Sigmoid colon (tissue), 4 donors: Measurements from ENCODE around the gene COL5A1.

Experiments
- CTCF ChIP-seq, 4 experiments: fragments of 450-650 bp in 3 of 4; fragments of 200-600 bp in 1 of 4; IDR thresholded peaks; one replicate each; pipeline ENCODE4 v1.5.1; 2016 to 2019; ENCODE audit warnings: antibody characterized with exemption in 4 of 4, mild to moderate bottlenecking in 3 of 4, moderate library complexity in 2 of 4
- EP300 ChIP-seq, 4 donors: sonication (generic); formaldehyde crosslinking; IDR thresholded peaks; one replicate each; pipeline ENCODE4 v1.6.1; 2017; ENCODE audit warnings: antibody characterized with exemption in 4 of 4
- POLR2A ChIP-seq, 2 donors: fragments of 450-650 bp; IDR thresholded peaks; one replicate each; pipeline ENCODE4 v1.6.1; 2016; ENCODE audit warnings: antibody characterized with exemption in 2 of 2, mild to moderate bottlenecking in 2 of 2, moderate library complexity in 2 of 2

GRCh38 chr9:134641990-134642384, 384 bp downstream of the COL5A1 start:
- no peak for TF ChIP-seq CTCF (IDR thresholded peaks at IDR 0.05)
- no peak for TF ChIP-seq POLR2A (IDR thresholded peaks at IDR 0.05)
- no peak for TF ChIP-seq EP300 (IDR thresholded peaks at IDR 0.05)
